Subcutaneous abdominal adipose tissue (tissue), 5 donors: ENCODE results near the gene FEV.

ENCODE experiments used
- H3K27ac ChIP-seq: one replicate; pipeline ENCODE4 v1.7.0; 2013; ENCODE audit warnings: low read depth, mild to moderate bottlenecking, inconsistent platforms, low read length, moderate library complexity
- H3K27me3 ChIP-seq, 5 donors: one replicate each; pipeline ENCODE4 v1.7.0; 2013; ENCODE audit warnings: low read length in 5 of 5, inconsistent platforms in 1 of 5; ENCODE audit not compliant: control insufficient read depth in 5 of 5, insufficient read depth in 4 of 5
- H3K36me3 ChIP-seq, 5 donors: one replicate each; pipeline ENCODE4 v1.7.0; 2013; ENCODE audit warnings: low read length in 5 of 5; ENCODE audit not compliant: control insufficient read depth in 5 of 5, insufficient read depth in 5 of 5
- H3K4me1 ChIP-seq, 5 donors: one replicate each; pipeline ENCODE4 v1.7.0; 2013; ENCODE audit warnings: low read length in 5 of 5, mild to moderate bottlenecking in 3 of 5, moderate library complexity in 1 of 5; ENCODE audit not compliant: control insufficient read depth in 5 of 5, insufficient read depth in 5 of 5
- H3K4me3 ChIP-seq, 5 donors: one replicate each; pipeline ENCODE4 v1.7.0; 2013; ENCODE audit warnings: low read length in 5 of 5, low read depth in 1 of 5
- H3K9ac ChIP-seq, 5 donors: one replicate each; pipeline ENCODE4 v1.7.0; 2013; ENCODE audit warnings: low read length in 5 of 5, mild to moderate bottlenecking in 4 of 5, moderate library complexity in 3 of 5
- H3K9me3 ChIP-seq, 5 donors: one replicate each; pipeline ENCODE4 v1.7.0; 2013; ENCODE audit warnings: low read length in 5 of 5; ENCODE audit not compliant: control insufficient read depth in 5 of 5
- donor health status: healthy.
- donor health status: healthy.
- donor health status: healthy.
- donor health status: healthy.
- donor health status: healthy.

Gene FEV

GRCh38 chr2:219001577-219002394 is 16.8 kb upstream of the FEV start:
- Histone ChIP-seq H3K4me3 (no peak overlapping the region), H3K4me1 (peaks cover 0 to 20% (median 15%) of the 10 kb centered on the region in 5 donors)

GRCh38 chr2:219001100-219001576 is 16.2 kb upstream of the FEV start:
- no peak overlapping the region for H3K9ac ChIP-seq
- H3K27ac ChIP-seq, result no peak overlapping the region
- H3K9me3 ChIP-seq, result no peaks in the 10 kb centered on the region
- H3K27me3 ChIP-seq, result peaks cover 70 to 84% (median 72%) of the 10 kb centered on the region in 5 donors
- peaks cover 0 to 24% (median 19%) of the 10 kb centered on the region in 5 donors for H3K4me1 ChIP-seq
- H3K36me3 ChIP-seq, result no peaks in the 10 kb centered on the region
- no peak overlapping the region for H3K4me3 ChIP-seq

More at GRCh38 chr2:219001577-219002394, 16.8 kb upstream of the FEV start:
- Histone ChIP-seq H3K36me3 (no peaks in the 10 kb centered on the region), H3K27me3 (peaks cover 68 to 80% (median 71%) of the 10 kb centered on the region in 5 donors), H3K9me3 (no peaks in the 10 kb centered on the region), H3K27ac (no peak overlapping the region), H3K9ac (no peak overlapping the region)

GRCh38 chr2:219000569-219000960 is 15.6 kb upstream of the FEV start:
- peaks cover 0 to 30% (median 19%) of the 10 kb centered on the region in 5 donors for H3K4me1 ChIP-seq
- H3K9me3 ChIP-seq, result no peaks in the 10 kb centered on the region
- H3K36me3 ChIP-seq, result no peaks in the 10 kb centered on the region
- peaks cover 67 to 82% (median 70%) of the 10 kb centered on the region in 5 donors for H3K27me3 ChIP-seq
- no peak overlapping the region for H3K9ac ChIP-seq
- no peak overlapping the region for H3K4me3 ChIP-seq
- H3K27ac ChIP-seq, result no peak overlapping the region

- no peak overlapping the region for H3K4me3 ChIP-seq
- H3K27ac ChIP-seq, result no peak overlapping the region
These were observed 15.0 kb upstream of the FEV start for GRCh38 chr2:218999881-219000568.

GRCh38 chr2:218999021-218999880 is 14.3 kb upstream of the FEV start:
- H3K9me3 ChIP-seq, result no peaks in the 10 kb centered on the region
- H3K27ac ChIP-seq, result no peak overlapping the region
- no peak overlapping the region for H3K4me3 ChIP-seq
- no peaks in the 10 kb centered on the region for H3K36me3 ChIP-seq
- H3K9ac ChIP-seq, result no peak overlapping the region
- peaks cover 73 to 83% (median 74%) of the 10 kb centered on the region in 5 donors for H3K27me3 ChIP-seq
- H3K4me1 ChIP-seq, result peaks cover 0 to 32% (median 19%) of the 10 kb centered on the region in 5 donors

More at GRCh38 chr2:218999881-219000568, 15.0 kb upstream of the FEV start:
- Histone ChIP-seq H3K9me3 (no peaks in the 10 kb centered on the region), H3K9ac (no peak overlapping the region), H3K4me1 (peaks cover 0 to 31% (median 19%) of the 10 kb centered on the region in 5 donors), H3K36me3 (no peaks in the 10 kb centered on the region), H3K27me3 (peaks cover 70 to 82% (median 72%) of the 10 kb centered on the region in 5 donors)

GRCh38 chr2:218998414-218999002 is 13.5 kb upstream of the FEV start:
- Histone ChIP-seq H3K36me3 (no peaks in the 10 kb centered on the region), H3K27ac (no peak overlapping the region), H3K4me3 (no peak overlapping the region), H3K4me1 (peaks cover 0 to 39% (median 25%) of the 10 kb centered on the region in 5 donors), H3K27me3 (peaks cover 73 to 83% (median 74%) of the 10 kb centered on the region in 5 donors), H3K9ac (no peak overlapping the region), H3K9me3 (no peaks in the 10 kb centered on the region)

- H3K4me1 ChIP-seq, result peaks cover 0 to 40% (median 28%) of the 10 kb centered on the region in 5 donors
- no peak overlapping the region for H3K9ac ChIP-seq
- H3K4me3 ChIP-seq, result no peak overlapping the region
- H3K36me3 ChIP-seq, result no peaks in the 10 kb centered on the region
- no peaks in the 10 kb centered on the region for H3K9me3 ChIP-seq
- peaks cover 73 to 83% (median 74%) of the 10 kb centered on the region in 5 donors for H3K27me3 ChIP-seq
- no peak overlapping the region for H3K27ac ChIP-seq
These were observed 12.7 kb upstream of the FEV start for GRCh38 chr2:218997731-218998130.

- Histone ChIP-seq H3K9ac (no peak overlapping the region), H3K27me3 (peaks cover 72 to 83% (median 73%) of the 10 kb centered on the region in 5 donors), H3K27ac (no peak overlapping the region), H3K9me3 (no peaks in the 10 kb centered on the region), H3K4me3 (no peak overlapping the region), H3K36me3 (no peaks in the 10 kb centered on the region), H3K4me1 (peaks cover 0 to 33% (median 23%) of the 10 kb centered on the region in 5 donors)
These were observed 12.0 kb upstream of the FEV start for GRCh38 chr2:218996937-218997336.

GRCh38 chr2:218995972-218996711 is 11.2 kb upstream of the FEV start:
- no peak overlapping the region for H3K27ac ChIP-seq

More at GRCh38 chr2:218995972-218996711, 11.2 kb upstream of the FEV start:
- Histone ChIP-seq H3K9ac (no peak overlapping the region), H3K4me1 (peaks cover 0 to 28% (median 21%) of the 10 kb centered on the region in 5 donors), H3K36me3 (no peaks in the 10 kb centered on the region), H3K9me3 (no peaks in the 10 kb centered on the region), H3K4me3 (peak overlapping the region; percentile 39 to 72 (median 49)), H3K27me3 (peaks cover 73 to 83% (median 74%) of the 10 kb centered on the region in 5 donors)
